Stimulated activated CD4-positive, alpha-beta T cell treated with anti-CD3 and anti-CD28 coated beads, Interleukin-2, amount 100 ng/mL, for 48 hours (primary cell): ENCODE data around the gene XRCC6.
A peak's percentile ranks its signal among the peaks of the same experiment; 100 is the strongest.
"Not testable (repeated sequence)": the region's sequence is repeated elsewhere in the genome, so short reads cannot be mapped to it uniquely, and the experiment has no call there.

Experiments
- DNase-seq, 2 donors: peaks; one replicate each; pipeline ENCODE4 v3.0.0-alpha.2; 2020

XRCC6 gene

GRCh38 chr22:41621099-41621910 lies at the start of gene XRCC6:
XRCC6 (plus strand) TSS chr22:41621295; CDS start chr22:41622005, 710 bp downstream.
- peak; percentile 100 for DNase-seq

- DNase-seq, result no peak
These were observed 49.3 kb upstream of the XRCC6 start for GRCh38 chr22:41571786-41572185.

- not testable (repeated sequence) for DNase-seq
These were observed 48.8 kb upstream of the XRCC6 start for GRCh38 chr22:41572305-41572704.

GRCh38 chr22:41573677-41574076 lies 47.4 kb upstream of the XRCC6 start:
- no peak for DNase-seq

GRCh38 chr22:41574847-41575381 lies 46.2 kb upstream of the XRCC6 start:
- no peak for DNase-seq

GRCh38 chr22:41575533-41575932 lies 45.6 kb upstream of the XRCC6 start:
- no peak for DNase-seq

- peak in 1 of 2 donors; percentile 7 for DNase-seq
These were observed 44.2 kb upstream of the XRCC6 start for GRCh38 chr22:41576877-41577276.

GRCh38 chr22:41578114-41578513 lies 43.0 kb upstream of the XRCC6 start:
- no peak for DNase-seq

- no peak for DNase-seq
These were observed 42.3 kb upstream of the XRCC6 start for GRCh38 chr22:41578818-41579217.

- DNase-seq, result no peak
These were observed 41.6 kb upstream of the XRCC6 start for GRCh38 chr22:41579297-41579996.

- no peak for DNase-seq
These were observed 41.1 kb upstream of the XRCC6 start for GRCh38 chr22:41579997-41580355.

GRCh38 chr22:41582694-41583093 lies 38.4 kb upstream of the XRCC6 start:
- no peak for DNase-seq

- DNase-seq, result no peak
These were observed 36.2 kb upstream of the XRCC6 start for GRCh38 chr22:41584881-41585280.

GRCh38 chr22:41585898-41586297 lies 35.2 kb upstream of the XRCC6 start:
- no peak for DNase-seq

GRCh38 chr22:41587347-41587723 lies 33.8 kb upstream of the XRCC6 start:
- no peak for DNase-seq

GRCh38 chr22:41589391-41590241 lies 31.5 kb upstream of the XRCC6 start, which contains the start of gene PMM1:
PMM1 (minus strand) TSS chr22:41589840; CDS start chr22:41589805, 35 bp downstream.
- DNase-seq, result peak; percentile 100

- not testable (repeated sequence) for DNase-seq
These were observed 27.6 kb upstream of the XRCC6 start for GRCh38 chr22:41593336-41593960.

GRCh38 chr22:41595703-41596102 lies 25.4 kb upstream of the XRCC6 start:
- no peak for DNase-seq

- peak in 1 of 2 donors; percentile 26 for DNase-seq
These were observed 24.1 kb upstream of the XRCC6 start for GRCh38 chr22:41596776-41597634.

- DNase-seq, result no peak
These were observed 23.5 kb upstream of the XRCC6 start for GRCh38 chr22:41597635-41597953.

- DNase-seq, result no peak
These were observed 23.0 kb upstream of the XRCC6 start for GRCh38 chr22:41598081-41598480.
